ENCODE data around the gene DTYMK.

Gene DTYMK

DNA sequence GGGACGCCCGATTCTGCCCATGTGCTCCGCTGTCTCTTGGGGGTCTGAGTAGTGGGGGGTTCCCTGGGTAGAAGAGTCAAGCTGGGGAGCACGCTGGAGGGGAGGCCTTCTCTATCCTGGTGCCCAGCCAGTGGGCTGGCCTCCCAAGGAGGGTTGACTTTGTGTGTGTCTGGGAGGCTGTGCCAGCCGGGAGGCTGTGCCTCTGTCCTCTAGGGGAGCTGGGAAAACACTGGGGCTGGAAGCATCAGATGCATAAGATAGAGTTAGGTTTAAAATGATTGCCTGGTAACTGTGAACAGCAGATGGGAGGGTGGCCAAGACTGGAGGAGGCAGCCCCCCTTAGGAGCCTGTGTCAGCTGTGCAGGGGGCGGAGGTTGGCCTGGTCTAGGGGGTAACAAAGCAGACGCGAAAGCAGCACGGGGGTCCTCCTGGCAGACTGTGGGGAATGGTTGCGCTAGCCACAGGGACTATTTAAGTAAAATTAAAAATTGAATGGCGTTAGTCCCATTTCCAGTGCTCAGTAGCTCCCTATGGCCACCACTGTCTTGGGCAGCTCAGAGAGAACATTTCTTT is 16.5 kb upstream of the DTYMK start:
- peak; percentile 52 for DNase-seq

- DNase-seq: peak; percentile 90
Measured at GRCh38 chr2:241702155-241703031, 15.8 kb upstream of the DTYMK start.

GRCh38 chr2:241701399-241702154 is 15.0 kb upstream of the DTYMK start, which contains the start of gene ING5:
Gene ING5, plus strand, starts transcription at chr2:241702039. Its CDS starts 27 bp downstream, at chr2:241702066.
- DNase-seq: peak; percentile 96

DNA sequence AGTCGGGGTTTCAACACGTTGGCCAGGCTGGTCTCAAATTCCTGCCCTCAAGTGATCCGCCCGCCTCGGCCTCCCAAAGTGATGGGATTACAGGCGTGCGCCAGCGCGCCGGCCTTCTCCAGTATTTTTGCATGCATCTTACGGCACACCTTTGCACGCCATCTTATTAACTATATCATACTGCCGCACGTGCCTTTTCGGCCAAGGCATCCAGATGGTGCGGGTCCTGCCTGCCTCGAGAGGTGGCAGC is 14.5 kb upstream of the DTYMK start:
- DNase-seq: no peak

- DNase-seq: no peak
Measured at GRCh38 chr2:241695651-241696050, 9.0 kb upstream of the DTYMK start.

DNA sequence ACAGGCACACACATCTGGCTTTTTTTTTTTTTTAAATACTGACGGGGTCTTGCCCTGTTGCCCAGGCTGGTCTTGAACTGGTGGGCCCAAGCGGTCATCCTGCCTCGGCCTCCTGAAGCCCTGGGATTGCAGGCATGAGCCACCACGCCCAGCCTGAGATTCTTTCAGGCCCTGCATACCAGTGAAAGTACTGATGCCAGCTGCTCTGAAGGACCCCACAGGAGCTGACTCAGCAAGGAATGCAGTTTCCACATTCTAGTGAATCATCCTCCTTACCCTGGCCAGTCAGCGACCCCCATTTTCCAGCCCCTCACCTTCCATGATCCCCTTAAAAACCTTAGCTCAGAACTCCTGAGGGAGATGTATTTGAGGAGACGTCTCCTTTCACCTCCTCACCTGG is 5.8 kb upstream of the DTYMK start:
- no peak for DNase-seq

DNA sequence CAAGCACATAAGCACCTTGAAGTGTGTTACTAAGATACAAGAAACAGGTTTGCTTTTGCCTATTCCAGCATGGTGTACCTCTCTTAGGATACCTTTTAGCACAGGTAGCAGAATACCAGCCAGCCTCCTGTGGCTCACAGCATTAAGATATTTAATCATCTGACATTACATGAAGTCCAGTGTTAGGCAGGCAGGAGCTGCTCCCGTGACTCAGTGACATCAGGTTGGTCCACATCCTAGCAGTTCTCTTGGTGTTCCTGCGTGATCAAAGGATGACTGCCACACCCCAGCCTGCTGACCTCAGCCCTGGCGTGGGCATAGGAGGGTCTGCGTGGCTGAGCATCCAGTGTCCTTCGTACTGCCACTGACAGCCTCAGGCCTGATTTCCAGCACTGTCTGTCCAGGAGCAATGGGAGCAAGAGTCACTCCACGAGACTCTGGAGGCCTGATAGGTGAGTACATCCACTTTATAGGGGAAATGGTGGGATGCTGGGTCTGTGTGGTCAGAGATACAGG is 3.6 kb upstream of the DTYMK start:
- no peak for DNase-seq

DNA sequence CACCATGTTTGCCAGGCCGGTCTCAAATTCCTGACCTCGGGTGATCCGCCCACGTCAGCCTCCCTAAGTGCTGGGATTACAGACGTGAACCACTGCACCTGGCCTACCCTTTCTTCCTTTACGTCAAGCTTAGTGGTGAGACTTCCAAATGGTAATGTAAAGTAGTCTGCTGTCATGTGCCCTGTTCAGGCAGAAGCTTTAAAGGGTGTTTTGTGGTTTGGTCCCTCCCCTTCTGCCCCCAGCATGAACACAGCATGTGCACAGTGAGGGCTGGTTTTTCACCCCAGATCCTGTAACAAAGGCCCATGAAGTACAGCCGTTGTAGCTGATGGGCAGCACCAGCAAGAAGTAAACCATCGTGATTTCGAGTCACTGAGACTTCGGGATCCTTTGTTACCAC is 2.7 kb upstream of the DTYMK start:
- DNase-seq: no peak

GRCh38 chr2:241686324-241686649 is 328 bp downstream of the DTYMK start:
- no peak for DNase-seq

- DNase-seq: no peak
Measured at GRCh38 chr2:241680827-241681599, 5.6 kb downstream of the DTYMK start.

GRCh38 chr2:241680044-241680443 is 6.6 kb downstream of the DTYMK start:
- no peak for DNase-seq

DNA sequence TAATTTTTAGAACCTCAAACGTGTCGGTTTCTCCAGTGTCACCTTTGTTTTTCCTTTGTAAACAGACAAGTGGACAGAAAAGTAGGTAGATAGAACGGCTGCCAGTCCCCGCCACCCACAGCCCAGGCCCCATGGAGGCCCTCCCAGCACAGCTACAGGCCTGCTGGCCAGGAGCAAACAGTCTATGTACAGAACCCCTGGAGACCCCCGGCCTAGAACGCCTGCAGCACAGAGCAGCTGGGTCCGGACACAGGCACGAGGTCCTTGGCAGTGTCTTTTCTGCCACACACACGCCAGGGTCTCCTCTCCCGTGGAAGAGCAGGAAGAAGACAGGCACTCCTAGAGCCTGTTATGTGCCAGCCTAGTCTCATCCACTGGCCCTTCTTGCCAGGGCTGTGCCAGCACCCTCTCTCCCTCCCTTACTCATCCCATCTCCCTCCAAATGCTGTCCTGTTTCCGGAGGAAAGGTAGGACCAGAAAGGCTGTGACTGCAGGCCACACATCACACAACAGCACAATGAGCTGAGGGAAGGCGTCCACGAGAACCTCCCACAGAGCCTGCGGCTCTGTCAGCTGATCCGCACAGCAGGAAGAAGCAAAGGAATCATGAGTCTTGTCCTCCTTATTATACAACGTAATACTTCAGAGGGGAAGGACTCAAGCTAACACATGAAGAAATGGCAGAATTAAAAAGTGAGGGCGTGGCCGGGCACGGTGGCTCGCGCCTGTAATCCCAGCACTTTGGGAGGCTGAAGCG is 7.7 kb downstream of the DTYMK start:
- DNase-seq: no peak

DNA sequence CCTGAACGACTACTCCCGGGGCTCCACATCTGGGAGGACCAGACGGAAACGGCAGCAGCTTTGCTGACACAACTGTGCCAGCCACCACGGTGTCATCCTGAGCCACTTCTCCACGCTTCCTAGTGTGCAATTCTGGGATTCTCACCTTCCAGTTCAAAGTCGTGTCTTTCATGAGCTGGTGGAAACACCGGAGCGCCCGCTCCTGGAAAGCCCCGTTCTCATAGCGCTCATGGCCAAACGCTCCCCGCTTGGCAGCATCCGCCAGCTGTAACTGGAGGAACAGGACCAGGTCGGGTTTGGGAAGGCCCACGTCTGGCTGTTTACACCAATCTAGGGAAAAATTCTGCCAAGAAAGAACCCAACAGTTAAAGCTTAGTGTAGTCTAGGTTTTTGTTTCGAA is 8.3 kb downstream of the DTYMK start:
- DNase-seq: no peak

DNA sequence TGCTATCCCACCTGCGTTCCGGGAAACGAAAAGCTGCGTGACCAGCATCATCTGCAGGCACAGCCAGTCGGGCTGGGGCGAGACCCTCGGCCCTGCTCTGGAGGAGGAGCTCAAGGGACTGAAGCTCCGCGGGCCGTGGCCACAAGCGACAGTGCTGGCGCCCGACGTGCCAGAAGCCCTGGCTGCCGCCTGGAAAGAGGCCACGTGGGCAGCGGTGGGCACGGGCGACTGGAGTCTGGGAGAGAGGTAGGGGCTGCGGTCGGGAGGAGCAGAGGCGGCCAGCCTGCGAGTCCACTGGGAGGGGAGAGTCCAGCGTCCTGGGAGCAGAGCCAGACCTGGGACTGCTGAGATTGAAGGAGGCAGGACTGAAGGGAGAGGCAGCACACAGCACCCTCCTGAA is 9.2 kb downstream of the DTYMK start:
- no peak for DNase-seq

- no peak for DNase-seq
Measured at GRCh38 chr2:241676665-241677064, 9.9 kb downstream of the DTYMK start.

GRCh38 chr2:241675885-241676284 is 10.7 kb downstream of the DTYMK start:
- DNase-seq: no peak

GRCh38 chr2:241673797-241674725 is 12.6 kb downstream of the DTYMK start:
- DNase-seq: no peak

GRCh38 chr2:241673189-241673663 is 13.4 kb downstream of the DTYMK start:
- DNase-seq: no peak

DNA sequence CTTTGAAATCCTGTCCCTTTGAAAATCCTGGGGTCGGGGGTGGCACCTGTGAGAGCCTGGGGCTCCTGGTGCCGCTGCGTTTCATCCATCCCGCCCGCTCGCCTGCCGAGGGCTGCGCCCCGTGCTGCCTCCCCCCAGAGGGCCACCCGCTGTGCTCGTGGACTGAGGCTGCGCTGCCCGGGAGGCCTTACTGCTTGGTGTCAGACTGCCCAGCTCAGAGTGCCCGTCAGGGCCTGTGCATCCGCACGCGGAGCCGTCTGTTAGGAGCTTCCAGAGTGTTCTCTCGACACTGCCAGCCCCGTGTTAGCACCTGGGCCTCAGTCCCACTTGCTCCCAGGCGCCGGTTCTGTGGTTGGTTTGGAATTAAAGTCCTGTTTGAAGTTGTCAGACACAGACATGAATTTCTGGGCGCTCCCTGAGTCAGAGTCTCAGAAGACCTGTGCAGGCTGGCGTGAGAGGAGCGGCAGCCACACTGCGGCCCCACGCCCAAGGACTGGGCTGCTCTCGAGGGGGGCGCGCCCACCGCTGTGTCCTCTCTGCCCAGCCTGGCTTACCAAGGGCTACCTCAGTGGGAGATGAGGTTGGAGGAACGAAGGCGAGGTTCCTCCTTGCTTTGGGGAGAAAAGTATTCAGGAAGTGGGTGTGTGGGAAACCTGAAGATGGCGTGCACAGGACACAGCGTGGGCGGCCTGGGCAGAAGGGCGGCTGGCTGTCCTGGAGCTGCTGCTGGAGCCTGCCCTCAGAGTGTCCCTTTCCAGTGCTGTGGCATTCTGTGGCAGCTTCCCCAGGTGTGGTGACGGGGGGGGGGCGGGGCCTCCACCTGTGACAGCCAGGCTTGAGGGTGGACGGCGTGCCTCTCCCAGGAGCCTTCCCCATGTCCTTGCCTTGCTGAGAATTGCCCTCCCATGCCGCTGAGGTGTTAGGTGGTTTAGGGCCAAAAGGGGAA is 14.1 kb downstream of the DTYMK start:
- no peak for DNase-seq
